IPS DF 19.7 (cell line): ENCODE results near the gene RAPGEF2.
"Not testable (repeated sequence)": the region's sequence is repeated elsewhere in the genome, so short reads cannot be mapped to it uniquely, and the experiment has no call there.

Experiments
- DNase-seq: peaks from one replicate; pipeline ENCODE4 v3.0.0-alpha.2; 2013; ENCODE audit warnings: low read depth, low spot score

Gene RAPGEF2

GRCh38 chr4:159102622-159103383, at the start of gene RAPGEF2:
Gene RAPGEF2 (plus strand): TSS chr4:159103079. CDS start chr4:159104163, 1,084 bp downstream.
- no peak for DNase-seq

GRCh38 chr4:159055833-159056232, 47.0 kb upstream of the RAPGEF2 start:
- no peak for DNase-seq

GRCh38 chr4:159060161-159060560, 42.7 kb upstream of the RAPGEF2 start:
- DNase-seq: no peak

GRCh38 chr4:159062381-159062780, 40.5 kb upstream of the RAPGEF2 start:
- DNase-seq: no peak

- DNase-seq: no peak
These were observed 37.2 kb upstream of the RAPGEF2 start for GRCh38 chr4:159065513-159066240.

- not testable (repeated sequence) for DNase-seq
These were observed 34.7 kb upstream of the RAPGEF2 start for GRCh38 chr4:159068139-159068538.

- no peak for DNase-seq
These were observed 33.0 kb upstream of the RAPGEF2 start for GRCh38 chr4:159069922-159070321.

- no peak for DNase-seq
These were observed 32.1 kb upstream of the RAPGEF2 start for GRCh38 chr4:159070742-159071141.

GRCh38 chr4:159071178-159071968, 31.5 kb upstream of the RAPGEF2 start:
- peak; percentile 68 for DNase-seq

GRCh38 chr4:159071969-159072765, 30.7 kb upstream of the RAPGEF2 start:
- DNase-seq: no peak

- DNase-seq: no peak
These were observed 27.3 kb upstream of the RAPGEF2 start for GRCh38 chr4:159075531-159075932.

- not testable (repeated sequence) for DNase-seq
These were observed 25.9 kb upstream of the RAPGEF2 start for GRCh38 chr4:159077018-159077417.

GRCh38 chr4:159077702-159078495, 25.0 kb upstream of the RAPGEF2 start:
- DNase-seq: no peak

GRCh38 chr4:159079074-159079473, 23.8 kb upstream of the RAPGEF2 start:
- DNase-seq: no peak

- DNase-seq: no peak
These were observed 16.3 kb upstream of the RAPGEF2 start for GRCh38 chr4:159086606-159087005.

- no peak for DNase-seq
These were observed 12.6 kb upstream of the RAPGEF2 start for GRCh38 chr4:159090255-159090654.

GRCh38 chr4:159094156-159094555, 8.7 kb upstream of the RAPGEF2 start:
- not testable (repeated sequence) for DNase-seq

- no peak for DNase-seq
These were observed 6.4 kb upstream of the RAPGEF2 start for GRCh38 chr4:159096434-159096833.

GRCh38 chr4:159097144-159097543, 5.7 kb upstream of the RAPGEF2 start:
- no peak for DNase-seq

- DNase-seq: no peak
These were observed 5.1 kb upstream of the RAPGEF2 start for GRCh38 chr4:159097785-159098184.
